ENCODE measurements around the gene PRMT1.
A peak's percentile ranks its signal among the peaks of the same experiment; 100 is the strongest.
"Not testable (repeated sequence)": the region's sequence is repeated elsewhere in the genome, so short reads cannot be mapped to it uniquely, and the experiment has no call there.

Gene PRMT1

GRCh38 chr19:49704888-49705642 is 28.0 kb downstream of the PRMT1 start:
- Histone ChIP-seq H4K20me1 (no peaks in the 10 kb centered on the region), H3K4me1 (peaks cover 0 to 7% (median 0%) of the 10 kb centered on the region in 10 experiments; a peak in 4 of 20 replicates), H3K27ac (no peak overlapping the region), H3K4me3 (no peak overlapping the region), H3K9me3 (replicated peaks in 1 of 11) (no peaks in the 10 kb centered on the region), H3K9ac (no peak overlapping the region), H3K4me2 (no peak overlapping the region), H3K27me3 (no peaks in the 10 kb centered on the region), H3K36me3 (no peaks in the 10 kb centered on the region)
- TF ChIP-seq Cebpa-rat (IDR thresholded peaks at IDR 0.05), result no peak

GRCh38 chr19:49705919-49706318 is 28.8 kb downstream of the PRMT1 start:
- no peaks in the 10 kb centered on the region for H3K36me3 ChIP-seq
- H3K9me3 ChIP-seq (replicated peaks in 1 of 11), result no peaks in the 10 kb centered on the region
- no peak overlapping the region for H3K27ac ChIP-seq
- no peak for TF ChIP-seq Cebpa-rat (IDR thresholded peaks at IDR 0.05)
- no peak overlapping the region for H3K4me3 ChIP-seq
- H3K9ac ChIP-seq, result no peak overlapping the region
- H3K27me3 ChIP-seq, result no peaks in the 10 kb centered on the region
- no peak overlapping the region for H3K4me2 ChIP-seq
- peaks cover 0 to 7% (median 0%) of the 10 kb centered on the region in 10 experiments; a peak in 4 of 20 replicates for H3K4me1 ChIP-seq
- no peaks in the 10 kb centered on the region for H4K20me1 ChIP-seq

GRCh38 chr19:49710372-49710951 is 33.4 kb downstream of the PRMT1 start:
- Histone ChIP-seq H3K27me3 (no peaks in the 10 kb centered on the region), H3K27ac (no peak overlapping the region), H3K4me3 (no peak overlapping the region), H3K9ac (no peak overlapping the region), H3K4me1 (peaks cover 0 to 4% (median 0%) of the 10 kb centered on the region in 10 experiments; a peak in 1 of 20 replicates), H4K20me1 (no peaks in the 10 kb centered on the region), H3K4me2 (no peak overlapping the region), H3K9me3 (replicated peaks in 1 of 11) (no peaks in the 10 kb centered on the region; a peak in 1 of 22 replicates), H3K36me3 (no peaks in the 10 kb centered on the region)
- TF ChIP-seq Cebpa-rat (IDR thresholded peaks at IDR 0.05), result no peak

GRCh38 chr19:49712397-49712859 is 35.4 kb downstream of the PRMT1 start:
- TF ChIP-seq Cebpa-rat (IDR thresholded peaks at IDR 0.05), result no peak
- Histone ChIP-seq H3K36me3 (no peaks in the 10 kb centered on the region), H3K4me3 (no peak overlapping the region), H3K4me1 (peaks cover 0 to 21% (median 9%) of the 10 kb centered on the region in 10 experiments; a peak in 15 of 20 replicates), H3K27me3 (no peaks in the 10 kb centered on the region), H3K4me2 (no peak overlapping the region), H3K9me3 (replicated peaks in 1 of 11) (peaks cover 0 to 11% (median 0%) of the 10 kb centered on the region in 11 experiments; a peak in 4 of 22 replicates), H3K9ac (no peak overlapping the region), H3K27ac (no peak overlapping the region), H4K20me1 (no peaks in the 10 kb centered on the region)

- Histone ChIP-seq H3K9me3 (replicated peaks in 1 of 11) (peaks cover 0 to 11% (median 0%) of the 10 kb centered on the region in 11 experiments; a peak in 4 of 22 replicates), H3K4me2 (no peak overlapping the region), H3K4me3 (no peak overlapping the region), H3K9ac (no peak overlapping the region), H3K36me3 (no peaks in the 10 kb centered on the region), H3K27me3 (no peaks in the 10 kb centered on the region), H4K20me1 (no peaks in the 10 kb centered on the region), H3K4me1 (peaks cover 0 to 27% (median 14%) of the 10 kb centered on the region in 10 experiments; a peak in 17 of 20 replicates), H3K27ac (no peak overlapping the region)
- no peak for TF ChIP-seq Cebpa-rat (IDR thresholded peaks at IDR 0.05)
Observed at GRCh38 chr19:49713236-49713845, 36.3 kb downstream of the PRMT1 start.

GRCh38 chr19:49716154-49716553 is 39.1 kb downstream of the PRMT1 start:
- Histone ChIP-seq H3K27ac (peak overlapping the region in 2 of 11 experiments; percentile 42 to 49; a peak in 3 of 22 replicates), H3K4me1 (peaks cover 0 to 27% (median 14%) of the 10 kb centered on the region in 10 experiments; a peak in 17 of 20 replicates), H3K27me3 (no peaks in the 10 kb centered on the region), H3K4me3 (no peak overlapping the region), H3K36me3 (no peaks in the 10 kb centered on the region), H3K9me3 (replicated peaks in 1 of 11) (peaks cover 0 to 11% (median 0%) of the 10 kb centered on the region in 11 experiments; a peak in 4 of 22 replicates), H3K9ac (no peak overlapping the region), H3K4me2 (peak overlapping the region in 3 of 11 experiments; percentile 9 to 17 (median 15); a peak in 4 of 22 replicates), H4K20me1 (no peaks in the 10 kb centered on the region)
- TF ChIP-seq Cebpa-rat (IDR thresholded peaks at IDR 0.05), result no peak

- H3K4me1 ChIP-seq, result peaks cover 0 to 22% (median 14%) of the 10 kb centered on the region in 10 experiments; a peak in 17 of 20 replicates
- peak overlapping the region in 1 of 11 experiments; percentile 20; a peak in 1 of 22 replicates for H3K27ac ChIP-seq
- H4K20me1 ChIP-seq, result no peaks in the 10 kb centered on the region
- no peaks in the 10 kb centered on the region for H3K27me3 ChIP-seq
- no peak overlapping the region for H3K9ac ChIP-seq
- no peak overlapping the region for H3K4me3 ChIP-seq
- no peaks in the 10 kb centered on the region for H3K36me3 ChIP-seq
- H3K9me3 ChIP-seq (replicated peaks in 1 of 11), result peaks cover 4 to 34% (median 16%) of the 10 kb centered on the region in 11 experiments; a peak in 18 of 22 replicates
- no peak for TF ChIP-seq Cebpa-rat (IDR thresholded peaks at IDR 0.05)
- H3K4me2 ChIP-seq, result no peak overlapping the region
Observed at GRCh38 chr19:49718511-49718910, 41.4 kb downstream of the PRMT1 start.

- Histone ChIP-seq H4K20me1 (no peaks in the 10 kb centered on the region), H3K4me3 (no peak overlapping the region), H3K9me3 (replicated peaks in 1 of 11) (peaks cover 4 to 35% (median 16%) of the 10 kb centered on the region in 11 experiments; a peak in 18 of 22 replicates), H3K36me3 (no peaks in the 10 kb centered on the region), H3K4me2 (no peak overlapping the region), H3K4me1 (peaks cover 0 to 22% (median 14%) of the 10 kb centered on the region in 10 experiments; a peak in 17 of 20 replicates), H3K27ac (peak overlapping the region in 1 of 11 experiments; percentile 20; a peak in 1 of 22 replicates), H3K27me3 (no peaks in the 10 kb centered on the region), H3K9ac (no peak overlapping the region)
- no peak for TF ChIP-seq Cebpa-rat (IDR thresholded peaks at IDR 0.05)
Observed at GRCh38 chr19:49718991-49719390, 41.9 kb downstream of the PRMT1 start.

- not testable (repeated sequence) for H3K4me3 ChIP-seq, H3K4me2 ChIP-seq, H3K9ac ChIP-seq, H3K27me3 ChIP-seq, H4K20me1 ChIP-seq, H3K36me3 ChIP-seq, H3K27ac ChIP-seq
- peaks cover 0 to 22% (median 14%) of the 10 kb centered on the region in 10 experiments; a peak in 17 of 20 replicates for H3K4me1 ChIP-seq
- H3K9me3 ChIP-seq (replicated peaks in 1 of 11), result peaks cover 4 to 35% (median 16%) of the 10 kb centered on the region in 11 experiments; a peak in 18 of 22 replicates
Observed at GRCh38 chr19:49719420-49719819, 42.3 kb downstream of the PRMT1 start.
